ENCODE results near the gene SLC22A23.

The SLC22A23 gene

DNA sequence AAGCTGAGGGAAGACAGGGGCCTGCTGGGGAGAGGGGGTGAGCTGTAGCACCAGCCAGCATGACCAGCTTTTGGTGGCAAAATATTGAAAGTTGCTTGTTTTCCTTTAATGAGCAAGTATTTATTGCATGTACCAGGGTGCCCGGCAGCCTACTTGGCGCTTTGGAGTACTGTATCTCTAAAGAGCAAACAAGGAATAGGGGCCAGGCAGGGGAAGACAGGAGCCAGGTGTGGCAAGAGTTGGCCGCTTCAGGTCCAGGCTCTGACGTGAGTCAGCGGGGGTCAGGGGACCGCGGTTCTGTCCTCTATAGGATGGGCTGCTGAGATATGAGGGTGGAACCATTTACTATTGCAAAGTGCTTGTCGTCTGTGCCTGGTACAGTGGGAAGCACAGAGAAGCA is 135.0 kb downstream of the SLC22A23 start:
- no peak for TF ChIP-seq HDGF (IDR thresholded peaks at IDR 0.05; ENCODE audit: borderline replicate concordance)
- no peak for TF ChIP-seq SP1 (IDR thresholded peaks at IDR 0.05)
- no peak for TF ChIP-seq SUZ12 (IDR thresholded peaks at IDR 0.05)
- no peak for TF ChIP-seq FOXM1 (IDR thresholded peaks at IDR 0.05; ENCODE audit: borderline replicate concordance)
- TF ChIP-seq ZNF384 (IDR thresholded peaks at IDR 0.05): no peak
- no peak for TF ChIP-seq ARNT (IDR thresholded peaks at IDR 0.05)
- TF ChIP-seq FOXA1 (IDR thresholded peaks at IDR 0.05): no peak
- TF ChIP-seq LEF1 (IDR thresholded peaks at IDR 0.05; ENCODE audit: borderline replicate concordance): no peak
- no peak for TF ChIP-seq BHLHE40 (IDR thresholded peaks at IDR 0.05; ENCODE audit: borderline replicate concordance)
- TF ChIP-seq ELF4 (IDR thresholded peaks at IDR 0.05): no peak
- TF ChIP-seq, protein P1, sequence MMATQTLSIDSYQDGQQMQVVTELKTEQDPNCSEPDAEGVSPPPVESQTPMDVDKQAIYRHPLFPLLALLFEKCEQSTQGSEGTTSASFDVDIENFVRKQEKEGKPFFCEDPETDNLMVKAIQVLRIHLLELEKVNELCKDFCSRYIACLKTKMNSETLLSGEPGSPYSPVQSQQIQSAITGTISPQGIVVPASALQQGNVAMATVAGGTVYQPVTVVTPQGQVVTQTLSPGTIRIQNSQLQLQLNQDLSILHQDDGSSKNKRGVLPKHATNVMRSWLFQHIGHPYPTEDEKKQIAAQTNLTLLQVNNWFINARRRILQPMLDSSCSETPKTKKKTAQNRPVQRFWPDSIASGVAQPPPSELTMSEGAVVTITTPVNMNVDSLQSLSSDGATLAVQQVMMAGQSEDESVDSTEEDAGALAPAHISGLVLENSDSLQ (IDR thresholded peaks at IDR 0.05): no peak
- TF ChIP-seq L3MBTL2 (conservative IDR thresholded peaks at IDR 0.05): no peak
- no peak for TF ChIP-seq NFRKB (IDR thresholded peaks at IDR 0.05)
- TF ChIP-seq FOXK2 (IDR thresholded peaks at IDR 0.05): no peak
- TF ChIP-seq CTBP1 (IDR thresholded peaks at IDR 0.05; ENCODE audit: borderline replicate concordance): no peak
- TF ChIP-seq TARDBP (IDR thresholded peaks at IDR 0.05): no peak
- CTCF ChIA-PET: no interaction called here
- POLR2A ChIA-PET: interaction anchor here (1.0 kb wide), 1 partner anchor 33 kb away, joined by 3 read pairs; no protein-coding TSS in a partner anchor
- no peak for DNase-seq (ENCODE audit: extremely low spot score)

DNA sequence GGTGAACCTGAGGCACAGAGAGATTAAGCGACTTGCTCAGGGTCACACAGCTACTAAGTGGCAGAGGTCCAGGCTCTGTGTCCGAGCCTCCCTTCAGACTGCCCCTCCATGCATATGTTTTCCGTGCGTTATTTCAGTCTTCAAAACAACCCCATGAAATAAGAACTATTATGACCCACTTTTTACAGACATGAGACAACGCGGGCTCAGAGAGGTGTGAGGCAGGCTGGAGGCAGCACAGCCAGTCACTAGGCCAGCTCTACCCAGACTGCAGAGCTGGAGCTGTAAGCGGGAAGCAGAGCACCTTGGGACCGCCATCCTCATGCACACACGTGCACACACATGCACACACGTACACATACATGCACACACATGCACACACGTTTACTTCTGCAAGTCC is 135.8 kb downstream of the SLC22A23 start:
- no peak for TF ChIP-seq SP1 (IDR thresholded peaks at IDR 0.05)
- TF ChIP-seq ARNT (IDR thresholded peaks at IDR 0.05): no peak
- TF ChIP-seq ELF4 (IDR thresholded peaks at IDR 0.05): no peak
- TF ChIP-seq TARDBP (IDR thresholded peaks at IDR 0.05): no peak
- no peak for TF ChIP-seq FOXK2 (IDR thresholded peaks at IDR 0.05)
- no peak for TF ChIP-seq ZNF384 (IDR thresholded peaks at IDR 0.05)
- TF ChIP-seq LEF1 (IDR thresholded peaks at IDR 0.05; ENCODE audit: borderline replicate concordance): no peak
- no peak for TF ChIP-seq NFRKB (IDR thresholded peaks at IDR 0.05)
- TF ChIP-seq, protein P1 (IDR thresholded peaks at IDR 0.05): no peak
- TF ChIP-seq CTBP1 (IDR thresholded peaks at IDR 0.05; ENCODE audit: borderline replicate concordance): no peak
- TF ChIP-seq L3MBTL2 (conservative IDR thresholded peaks at IDR 0.05): no peak
- TF ChIP-seq FOXM1 (IDR thresholded peaks at IDR 0.05; ENCODE audit: borderline replicate concordance): no peak
- no peak for TF ChIP-seq FOXA1 (IDR thresholded peaks at IDR 0.05)
- TF ChIP-seq BHLHE40 (IDR thresholded peaks at IDR 0.05; ENCODE audit: borderline replicate concordance): no peak
- no peak for DNase-seq (ENCODE audit: extremely low spot score)
- POLR2A ChIA-PET: interaction anchor here (1.0 kb wide), 1 partner anchor 32 kb away, joined by 3 read pairs; no protein-coding TSS in a partner anchor
- CTCF ChIA-PET: no interaction called here

DNA sequence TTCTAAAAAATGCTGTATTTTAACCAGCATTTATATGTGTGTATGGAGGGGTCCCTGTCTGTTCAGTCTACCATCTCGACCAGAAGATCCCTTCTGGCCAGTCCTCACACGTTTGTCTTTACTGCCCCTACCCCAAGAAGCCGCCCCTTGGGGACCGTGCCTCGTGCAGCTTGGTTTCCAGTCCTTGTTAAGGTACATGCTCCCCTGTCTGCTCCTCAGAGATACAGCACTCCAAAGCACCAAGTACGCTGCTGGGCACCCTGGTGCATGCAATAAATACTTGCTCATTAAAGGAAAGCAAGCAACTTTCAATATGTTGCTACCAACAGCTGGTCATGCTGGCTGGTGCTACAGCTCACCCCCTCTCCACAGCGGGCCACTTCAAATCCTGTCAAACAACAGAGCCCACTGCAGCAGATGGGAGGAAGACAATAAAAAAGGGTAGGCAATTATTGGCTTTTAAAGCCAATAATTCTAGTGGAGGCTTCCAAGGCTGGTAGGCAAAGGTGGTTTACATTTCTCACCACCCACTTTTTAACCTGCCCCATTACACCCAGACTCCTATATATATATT is 136.5 kb downstream of the SLC22A23 start:
- ChIA-PET POLR2A (interaction anchor here (1.0 kb wide), 1 partner anchor 9 kb away, joined by 3 read pairs; no protein-coding TSS in a partner anchor), CTCF (interaction anchor here (1.4 kb wide), 1 partner anchor 10 kb away, joined by 9 read pairs; no protein-coding TSS in a partner anchor)
- no peak for TF ChIP-seq ARNT (IDR thresholded peaks at IDR 0.05)
- no peak for TF ChIP-seq FOXM1 (IDR thresholded peaks at IDR 0.05; ENCODE audit: borderline replicate concordance)
- TF ChIP-seq TARDBP (IDR thresholded peaks at IDR 0.05): no peak
- TF ChIP-seq LEF1 (IDR thresholded peaks at IDR 0.05; ENCODE audit: borderline replicate concordance): no peak
- TF ChIP-seq, protein P1 (IDR thresholded peaks at IDR 0.05): no peak
- TF ChIP-seq SUZ12 (IDR thresholded peaks at IDR 0.05): no peak
- no peak for TF ChIP-seq NFRKB (IDR thresholded peaks at IDR 0.05)
- no peak for TF ChIP-seq FOXK2 (IDR thresholded peaks at IDR 0.05)
- no peak for TF ChIP-seq ZNF384 (IDR thresholded peaks at IDR 0.05)
- no peak for TF ChIP-seq L3MBTL2 (conservative IDR thresholded peaks at IDR 0.05)
- TF ChIP-seq SP1 (IDR thresholded peaks at IDR 0.05): no peak
- no peak for TF ChIP-seq BHLHE40 (IDR thresholded peaks at IDR 0.05; ENCODE audit: borderline replicate concordance)
- TF ChIP-seq HDGF (IDR thresholded peaks at IDR 0.05; ENCODE audit: borderline replicate concordance): no peak
- no peak for TF ChIP-seq ELF4 (IDR thresholded peaks at IDR 0.05)
- TF ChIP-seq CTBP1 (IDR thresholded peaks at IDR 0.05; ENCODE audit: borderline replicate concordance): no peak
- DNase-seq (ENCODE audit: extremely low spot score): no peak

DNA sequence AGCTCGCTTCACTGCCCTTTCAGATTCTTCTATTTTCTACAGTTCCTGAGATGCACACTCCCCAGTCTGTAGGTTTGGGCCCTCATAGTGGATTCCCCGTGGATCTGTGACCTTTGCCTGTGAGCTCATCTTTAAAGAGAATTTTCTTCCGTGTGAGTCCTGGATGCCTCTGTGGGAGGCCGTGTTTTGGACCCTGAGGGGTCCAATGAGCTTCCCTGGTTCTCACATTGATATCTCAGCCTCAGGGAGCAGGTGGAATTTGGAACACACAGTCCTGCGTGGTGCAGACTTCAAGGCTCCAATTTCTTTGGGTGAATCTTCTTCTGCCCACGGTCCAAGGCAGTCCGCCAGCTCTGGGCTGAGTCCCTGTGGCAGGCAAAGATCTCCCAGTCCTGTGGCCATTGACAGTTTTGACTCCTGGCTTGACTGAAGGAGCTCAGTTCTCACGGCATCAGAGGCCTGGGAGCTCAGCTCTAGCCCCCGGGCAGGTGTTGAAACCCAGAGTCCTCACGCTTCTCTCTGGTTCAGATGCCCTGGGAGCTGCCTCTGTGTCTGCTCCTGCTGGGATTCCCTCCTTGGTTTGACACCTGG is 137.1 kb downstream of the SLC22A23 start:
- ChIA-PET POLR2A (interaction anchor here (1.0 kb wide), 1 partner anchor 9 kb away, joined by 3 read pairs; no protein-coding TSS in a partner anchor), CTCF (interaction anchor here (1.4 kb wide), 1 partner anchor 11 kb away, joined by 9 read pairs; no protein-coding TSS in a partner anchor)
- no peak for DNase-seq (ENCODE audit: extremely low spot score)
- TF ChIP-seq SP1 (IDR thresholded peaks at IDR 0.05): no peak
- TF ChIP-seq BHLHE40 (IDR thresholded peaks at IDR 0.05; ENCODE audit: borderline replicate concordance): no peak
- no peak for TF ChIP-seq SUZ12 (IDR thresholded peaks at IDR 0.05)
- no peak for TF ChIP-seq FOXA1 (IDR thresholded peaks at IDR 0.05)
- no peak for TF ChIP-seq CTBP1 (IDR thresholded peaks at IDR 0.05; ENCODE audit: borderline replicate concordance)
- TF ChIP-seq, protein P1 (IDR thresholded peaks at IDR 0.05): no peak
- no peak for TF ChIP-seq NFRKB (IDR thresholded peaks at IDR 0.05)

All from HEK293T (cell line).